ENCODE data around the gene NADSYN1. TPM values are rescaled to one million over a fixed set of nuclear protein-coding genes. Genes with fewer than 3 reads are reported as not detected.
A peak's percentile ranks its signal among the peaks of the same experiment; 100 is the strongest.

The NADSYN1 gene
- total and polyA plus RNA-seq, 2 of the 13 experiments (the other 11 are each of a cell fraction or from before 2014, with no cell fraction given) = 35.7 to 51.5 TPM

- TF ChIP-seq ZSCAN12 (CRISPR knock-in tag; IDR thresholded peaks at IDR 0.05) (0 out of 2 replicates have a peak, but pooled peaks have one; percentile 8), CTCF (CRISPR knock-in tag; IDR thresholded peaks at IDR 0.05) (no peak), KMT2A (CRISPR knock-in tag; IDR thresholded peaks at IDR 0.05) (no peak), PRDM10 (CRISPR knock-in tag; IDR thresholded peaks at IDR 0.05; ENCODE audit: low read depth) (no peak), ZBTB8A (CRISPR knock-in tag; IDR thresholded peaks at IDR 0.05; ENCODE audit: borderline replicate concordance, low read depth) (no peak)
- TF ChIP-seq, protein P1, sequence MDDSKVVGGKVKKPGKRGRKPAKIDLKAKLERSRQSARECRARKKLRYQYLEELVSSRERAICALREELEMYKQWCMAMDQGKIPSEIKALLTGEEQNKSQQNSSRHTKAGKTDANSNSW (CRISPR knock-in tag; IDR thresholded peaks at IDR 0.05; ENCODE audit: borderline replicate concordance) = no peak
- TF ChIP-seq, protein P2, sequence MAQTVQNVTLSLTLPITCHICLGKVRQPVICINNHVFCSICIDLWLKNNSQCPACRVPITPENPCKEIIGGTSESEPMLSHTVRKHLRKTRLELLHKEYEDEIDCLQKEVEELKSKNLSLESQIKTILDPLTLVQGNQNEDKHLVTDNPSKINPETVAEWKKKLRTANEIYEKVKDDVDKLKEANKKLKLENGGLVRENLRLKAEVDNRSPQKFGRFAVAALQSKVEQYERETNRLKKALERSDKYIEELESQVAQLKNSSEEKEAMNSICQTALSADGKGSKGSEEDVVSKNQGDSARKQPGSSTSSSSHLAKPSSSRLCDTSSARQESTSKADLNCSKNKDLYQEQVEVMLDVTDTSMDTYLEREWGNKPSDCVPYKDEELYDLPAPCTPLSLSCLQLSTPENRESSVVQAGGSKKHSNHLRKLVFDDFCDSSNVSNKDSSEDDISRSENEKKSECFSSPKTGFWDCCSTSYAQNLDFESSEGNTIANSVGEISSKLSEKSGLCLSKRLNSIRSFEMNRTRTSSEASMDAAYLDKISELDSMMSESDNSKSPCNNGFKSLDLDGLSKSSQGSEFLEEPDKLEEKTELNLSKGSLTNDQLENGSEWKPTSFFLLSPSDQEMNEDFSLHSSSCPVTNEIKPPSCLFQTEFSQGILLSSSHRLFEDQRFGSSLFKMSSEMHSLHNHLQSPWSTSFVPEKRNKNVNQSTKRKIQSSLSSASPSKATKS (CRISPR knock-in tag; IDR thresholded peaks at IDR 0.05) = no peak
- TF ChIP-seq, protein P3, sequence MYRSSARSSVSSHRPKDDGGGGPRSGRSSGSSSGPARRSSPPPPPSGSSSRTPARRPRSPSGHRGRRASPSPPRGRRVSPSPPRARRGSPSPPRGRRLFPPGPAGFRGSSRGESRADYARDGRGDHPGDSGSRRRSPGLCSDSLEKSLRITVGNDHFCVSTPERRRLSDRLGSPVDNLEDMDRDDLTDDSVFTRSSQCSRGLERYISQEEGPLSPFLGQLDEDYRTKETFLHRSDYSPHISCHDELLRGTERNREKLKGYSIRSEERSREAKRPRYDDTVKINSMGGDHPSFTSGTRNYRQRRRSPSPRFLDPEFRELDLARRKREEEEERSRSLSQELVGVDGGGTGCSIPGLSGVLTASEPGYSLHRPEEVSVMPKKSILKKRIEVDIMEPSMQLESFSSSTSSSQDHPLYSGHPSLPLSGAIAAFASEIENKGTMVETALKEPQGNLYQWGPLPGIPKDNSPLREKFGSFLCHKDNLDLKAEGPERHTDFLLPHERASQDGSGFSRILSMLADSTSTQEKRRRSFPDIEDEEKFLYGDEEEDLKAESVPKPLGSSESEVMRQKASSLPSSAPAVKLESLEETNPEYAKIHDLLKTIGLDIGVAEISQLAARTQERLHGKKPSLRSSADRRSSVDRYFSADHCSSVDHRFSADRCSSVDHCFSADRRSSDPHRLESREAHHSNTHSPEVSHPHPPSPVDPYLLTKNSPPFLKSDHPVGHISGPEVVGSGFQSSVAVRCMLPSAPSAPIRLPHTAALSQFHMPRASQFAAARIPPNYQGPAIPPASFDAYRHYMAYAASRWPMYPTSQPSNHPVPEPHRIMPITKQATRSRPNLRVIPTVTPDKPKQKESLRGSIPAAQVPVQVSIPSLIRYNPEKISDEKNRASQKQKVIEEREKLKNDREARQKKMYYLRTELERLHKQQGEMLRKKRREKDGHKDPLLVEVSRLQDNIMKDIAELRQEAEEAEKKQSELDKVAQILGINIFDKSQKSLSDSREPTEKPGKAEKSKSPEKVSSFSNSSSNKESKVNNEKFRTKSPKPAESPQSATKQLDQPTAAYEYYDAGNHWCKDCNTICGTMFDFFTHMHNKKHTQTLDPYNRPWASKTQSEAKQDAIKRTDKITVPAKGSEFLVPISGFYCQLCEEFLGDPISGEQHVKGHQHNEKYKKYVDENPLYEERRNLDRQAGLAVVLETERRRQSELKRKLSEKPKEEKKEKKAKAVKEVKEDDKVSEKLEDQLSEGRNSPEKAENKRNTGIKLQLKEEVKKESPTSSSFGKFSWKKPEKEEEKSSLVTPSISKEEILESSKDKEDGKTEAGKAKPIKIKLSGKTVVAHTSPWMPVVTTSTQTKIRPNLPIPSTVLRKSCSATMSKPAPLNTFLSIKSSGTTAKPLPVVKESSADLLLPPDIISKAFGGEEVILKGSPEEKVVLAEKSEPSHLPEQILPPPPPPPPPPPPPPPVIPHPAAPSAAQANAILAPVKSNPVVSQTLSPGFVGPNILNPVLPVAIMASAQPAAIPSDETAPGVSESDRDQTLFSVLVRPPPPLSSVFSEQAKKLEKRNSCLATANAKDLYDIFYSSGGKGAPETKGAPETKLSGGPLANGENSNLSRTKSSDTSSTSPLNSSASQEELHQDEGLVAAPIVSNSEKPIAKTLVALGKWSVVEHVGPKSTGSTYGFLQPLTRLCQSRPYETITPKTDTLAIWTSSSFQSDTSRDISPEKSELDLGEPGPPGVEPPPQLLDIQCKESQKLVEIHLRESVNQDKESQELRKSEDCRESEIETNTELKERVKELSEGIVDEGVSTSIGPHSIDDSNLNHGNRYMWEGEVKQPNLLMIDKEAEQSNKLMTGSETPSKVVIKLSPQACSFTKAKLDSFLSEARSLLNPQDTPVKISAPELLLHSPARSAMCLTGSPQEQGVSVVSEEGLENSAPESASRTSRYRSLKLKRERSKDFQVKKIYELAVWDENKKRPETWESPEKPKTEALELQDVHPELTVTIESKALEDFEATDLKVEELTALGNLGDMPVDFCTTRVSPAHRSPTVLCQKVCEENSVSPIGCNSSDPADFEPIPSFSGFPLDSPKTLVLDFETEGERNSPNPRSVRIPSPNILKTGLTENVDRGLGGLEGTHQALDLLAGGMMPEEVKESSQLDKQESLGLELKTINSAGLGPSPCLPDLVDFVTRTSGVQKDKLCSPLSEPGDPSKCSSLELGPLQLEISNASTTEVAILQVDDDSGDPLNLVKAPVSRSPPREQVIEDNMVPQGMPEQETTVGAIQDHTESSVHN (CRISPR knock-in tag; IDR thresholded peaks at IDR 0.05) = no peak
- TF ChIP-seq, protein P4, sequence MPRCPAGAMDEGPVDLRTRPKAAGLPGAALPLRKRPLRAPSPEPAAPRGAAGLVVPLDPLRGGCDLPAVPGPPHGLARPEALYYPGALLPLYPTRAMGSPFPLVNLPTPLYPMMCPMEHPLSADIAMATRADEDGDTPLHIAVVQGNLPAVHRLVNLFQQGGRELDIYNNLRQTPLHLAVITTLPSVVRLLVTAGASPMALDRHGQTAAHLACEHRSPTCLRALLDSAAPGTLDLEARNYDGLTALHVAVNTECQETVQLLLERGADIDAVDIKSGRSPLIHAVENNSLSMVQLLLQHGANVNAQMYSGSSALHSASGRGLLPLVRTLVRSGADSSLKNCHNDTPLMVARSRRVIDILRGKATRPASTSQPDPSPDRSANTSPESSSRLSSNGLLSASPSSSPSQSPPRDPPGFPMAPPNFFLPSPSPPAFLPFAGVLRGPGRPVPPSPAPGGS (CRISPR knock-in tag; IDR thresholded peaks at IDR 0.05) = no peak
Measured at GRCh38 chr11:71452199-71453036, 585 bp upstream of the NADSYN1 start (continued).
